ENCODE results near the gene C19orf53. TPM values are rescaled to one million over a fixed set of nuclear protein-coding genes. Genes with fewer than 3 reads are reported as not detected.

Gene C19orf53
- total and polyA plus RNA-seq, 10 of the 15 experiments (the other 5 are each of a cell fraction or from before 2014, with no cell fraction given), result 109 to 449 (median 218) TPM

DNA sequence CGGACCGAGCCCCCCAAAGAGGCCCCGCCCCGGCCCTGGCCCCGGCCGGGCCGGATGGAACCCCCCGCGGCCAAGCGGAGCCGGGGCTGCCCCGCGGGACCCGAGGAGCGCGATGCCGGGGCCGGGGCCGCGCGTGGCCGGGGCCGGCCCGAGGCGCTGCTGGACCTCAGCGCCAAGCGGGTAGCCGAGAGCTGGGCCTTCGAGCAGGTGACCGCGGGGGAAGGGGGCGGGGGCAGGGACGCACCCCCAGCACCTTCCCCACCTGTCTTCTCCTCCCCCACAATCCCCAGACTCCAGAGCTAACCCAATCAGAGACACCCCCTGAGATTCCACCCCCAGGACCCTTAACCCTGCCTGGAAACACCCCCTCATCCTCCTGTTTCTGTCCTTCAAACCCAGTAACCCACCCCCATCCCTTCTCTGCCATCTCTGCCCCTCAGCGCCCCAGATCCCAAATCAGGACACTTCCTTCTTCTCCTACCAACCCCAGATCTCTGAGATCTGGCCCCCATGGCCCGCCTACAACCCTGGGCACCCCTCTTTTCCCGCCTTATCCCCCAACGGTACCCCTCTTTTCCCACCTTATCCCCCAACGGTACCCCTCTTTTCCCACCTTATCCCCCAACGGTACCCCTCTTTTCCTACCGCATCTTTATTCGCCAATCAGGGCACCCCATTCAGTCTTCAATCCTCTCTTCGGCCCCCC is 21.5 kb downstream of the C19orf53 start (continued):
- TF ChIP-seq, protein P1, sequence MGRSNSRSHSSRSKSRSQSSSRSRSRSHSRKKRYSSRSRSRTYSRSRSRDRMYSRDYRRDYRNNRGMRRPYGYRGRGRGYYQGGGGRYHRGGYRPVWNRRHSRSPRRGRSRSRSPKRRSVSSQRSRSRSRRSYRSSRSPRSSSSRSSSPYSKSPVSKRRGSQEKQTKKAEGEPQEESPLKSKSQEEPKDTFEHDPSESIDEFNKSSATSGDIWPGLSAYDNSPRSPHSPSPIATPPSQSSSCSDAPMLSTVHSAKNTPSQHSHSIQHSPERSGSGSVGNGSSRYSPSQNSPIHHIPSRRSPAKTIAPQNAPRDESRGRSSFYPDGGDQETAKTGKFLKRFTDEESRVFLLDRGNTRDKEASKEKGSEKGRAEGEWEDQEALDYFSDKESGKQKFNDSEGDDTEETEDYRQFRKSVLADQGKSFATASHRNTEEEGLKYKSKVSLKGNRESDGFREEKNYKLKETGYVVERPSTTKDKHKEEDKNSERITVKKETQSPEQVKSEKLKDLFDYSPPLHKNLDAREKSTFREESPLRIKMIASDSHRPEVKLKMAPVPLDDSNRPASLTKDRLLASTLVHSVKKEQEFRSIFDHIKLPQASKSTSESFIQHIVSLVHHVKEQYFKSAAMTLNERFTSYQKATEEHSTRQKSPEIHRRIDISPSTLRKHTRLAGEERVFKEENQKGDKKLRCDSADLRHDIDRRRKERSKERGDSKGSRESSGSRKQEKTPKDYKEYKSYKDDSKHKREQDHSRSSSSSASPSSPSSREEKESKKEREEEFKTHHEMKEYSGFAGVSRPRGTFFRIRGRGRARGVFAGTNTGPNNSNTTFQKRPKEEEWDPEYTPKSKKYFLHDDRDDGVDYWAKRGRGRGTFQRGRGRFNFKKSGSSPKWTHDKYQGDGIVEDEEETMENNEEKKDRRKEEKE (IDR thresholded peaks at IDR 0.05), result 0 out of 2 replicates have a peak, but pooled peaks have one; percentile 59
- TF ChIP-seq HCFC1 (IDR thresholded peaks at IDR 0.05; ENCODE audit: low read length) (no peak), TCF3 (IDR thresholded peaks at IDR 0.05; ENCODE audit: borderline replicate concordance, insufficient read depth, low read depth, low read length) (0 out of 2 replicates have a peak, but pooled peaks have one; percentile 38), CEBPB (IDR thresholded peaks at IDR 0.05; ENCODE audit: borderline replicate concordance in 1 of 2, low read depth in 2 of 2, low read length in 2 of 2) (no peak), SPI1 (IDR thresholded peaks at IDR 0.05; ENCODE audit: borderline replicate concordance, insufficient read depth, low read depth, low read length) (no peak), RB1 (IDR thresholded peaks at IDR 0.05; ENCODE audit: borderline replicate concordance) (no peak), POLR2AphosphoS2 (IDR thresholded peaks at IDR 0.05; ENCODE audit: low read depth, low read length) (no peak), CBX5 (IDR thresholded peaks at IDR 0.05; ENCODE audit: low read depth) (no peak), TCF12 (IDR thresholded peaks at IDR 0.05; ENCODE audit: low read depth, low read length) (0 out of 2 replicates have a peak, but pooled peaks have one; percentile 46), ZNF217 (IDR thresholded peaks at IDR 0.05) (peak; percentile 73), FOXK2 (IDR thresholded peaks at IDR 0.05) (no peak)
- TF ChIP-seq, protein P2, sequence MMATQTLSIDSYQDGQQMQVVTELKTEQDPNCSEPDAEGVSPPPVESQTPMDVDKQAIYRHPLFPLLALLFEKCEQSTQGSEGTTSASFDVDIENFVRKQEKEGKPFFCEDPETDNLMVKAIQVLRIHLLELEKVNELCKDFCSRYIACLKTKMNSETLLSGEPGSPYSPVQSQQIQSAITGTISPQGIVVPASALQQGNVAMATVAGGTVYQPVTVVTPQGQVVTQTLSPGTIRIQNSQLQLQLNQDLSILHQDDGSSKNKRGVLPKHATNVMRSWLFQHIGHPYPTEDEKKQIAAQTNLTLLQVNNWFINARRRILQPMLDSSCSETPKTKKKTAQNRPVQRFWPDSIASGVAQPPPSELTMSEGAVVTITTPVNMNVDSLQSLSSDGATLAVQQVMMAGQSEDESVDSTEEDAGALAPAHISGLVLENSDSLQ (IDR thresholded peaks at IDR 0.05), result no peak
- TF ChIP-seq, protein P3, sequence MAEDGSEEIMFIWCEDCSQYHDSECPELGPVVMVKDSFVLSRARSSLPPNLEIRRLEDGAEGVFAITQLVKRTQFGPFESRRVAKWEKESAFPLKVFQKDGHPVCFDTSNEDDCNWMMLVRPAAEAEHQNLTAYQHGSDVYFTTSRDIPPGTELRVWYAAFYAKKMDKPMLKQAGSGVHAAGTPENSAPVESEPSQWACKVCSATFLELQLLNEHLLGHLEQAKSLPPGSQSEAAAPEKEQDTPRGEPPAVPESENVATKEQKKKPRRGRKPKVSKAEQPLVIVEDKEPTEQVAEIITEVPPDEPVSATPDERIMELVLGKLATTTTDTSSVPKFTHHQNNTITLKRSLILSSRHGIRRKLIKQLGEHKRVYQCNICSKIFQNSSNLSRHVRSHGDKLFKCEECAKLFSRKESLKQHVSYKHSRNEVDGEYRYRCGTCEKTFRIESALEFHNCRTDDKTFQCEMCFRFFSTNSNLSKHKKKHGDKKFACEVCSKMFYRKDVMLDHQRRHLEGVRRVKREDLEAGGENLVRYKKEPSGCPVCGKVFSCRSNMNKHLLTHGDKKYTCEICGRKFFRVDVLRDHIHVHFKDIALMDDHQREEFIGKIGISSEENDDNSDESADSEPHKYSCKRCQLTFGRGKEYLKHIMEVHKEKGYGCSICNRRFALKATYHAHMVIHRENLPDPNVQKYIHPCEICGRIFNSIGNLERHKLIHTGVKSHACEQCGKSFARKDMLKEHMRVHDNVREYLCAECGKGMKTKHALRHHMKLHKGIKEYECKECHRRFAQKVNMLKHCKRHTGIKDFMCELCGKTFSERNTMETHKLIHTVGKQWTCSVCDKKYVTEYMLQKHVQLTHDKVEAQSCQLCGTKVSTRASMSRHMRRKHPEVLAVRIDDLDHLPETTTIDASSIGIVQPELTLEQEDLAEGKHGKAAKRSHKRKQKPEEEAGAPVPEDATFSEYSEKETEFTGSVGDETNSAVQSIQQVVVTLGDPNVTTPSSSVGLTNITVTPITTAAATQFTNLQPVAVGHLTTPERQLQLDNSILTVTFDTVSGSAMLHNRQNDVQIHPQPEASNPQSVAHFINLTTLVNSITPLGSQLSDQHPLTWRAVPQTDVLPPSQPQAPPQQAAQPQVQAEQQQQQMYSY (CRISPR knock-in tag; IDR thresholded peaks at IDR 0.05), result no peak
- TF ChIP-seq, protein P4, sequence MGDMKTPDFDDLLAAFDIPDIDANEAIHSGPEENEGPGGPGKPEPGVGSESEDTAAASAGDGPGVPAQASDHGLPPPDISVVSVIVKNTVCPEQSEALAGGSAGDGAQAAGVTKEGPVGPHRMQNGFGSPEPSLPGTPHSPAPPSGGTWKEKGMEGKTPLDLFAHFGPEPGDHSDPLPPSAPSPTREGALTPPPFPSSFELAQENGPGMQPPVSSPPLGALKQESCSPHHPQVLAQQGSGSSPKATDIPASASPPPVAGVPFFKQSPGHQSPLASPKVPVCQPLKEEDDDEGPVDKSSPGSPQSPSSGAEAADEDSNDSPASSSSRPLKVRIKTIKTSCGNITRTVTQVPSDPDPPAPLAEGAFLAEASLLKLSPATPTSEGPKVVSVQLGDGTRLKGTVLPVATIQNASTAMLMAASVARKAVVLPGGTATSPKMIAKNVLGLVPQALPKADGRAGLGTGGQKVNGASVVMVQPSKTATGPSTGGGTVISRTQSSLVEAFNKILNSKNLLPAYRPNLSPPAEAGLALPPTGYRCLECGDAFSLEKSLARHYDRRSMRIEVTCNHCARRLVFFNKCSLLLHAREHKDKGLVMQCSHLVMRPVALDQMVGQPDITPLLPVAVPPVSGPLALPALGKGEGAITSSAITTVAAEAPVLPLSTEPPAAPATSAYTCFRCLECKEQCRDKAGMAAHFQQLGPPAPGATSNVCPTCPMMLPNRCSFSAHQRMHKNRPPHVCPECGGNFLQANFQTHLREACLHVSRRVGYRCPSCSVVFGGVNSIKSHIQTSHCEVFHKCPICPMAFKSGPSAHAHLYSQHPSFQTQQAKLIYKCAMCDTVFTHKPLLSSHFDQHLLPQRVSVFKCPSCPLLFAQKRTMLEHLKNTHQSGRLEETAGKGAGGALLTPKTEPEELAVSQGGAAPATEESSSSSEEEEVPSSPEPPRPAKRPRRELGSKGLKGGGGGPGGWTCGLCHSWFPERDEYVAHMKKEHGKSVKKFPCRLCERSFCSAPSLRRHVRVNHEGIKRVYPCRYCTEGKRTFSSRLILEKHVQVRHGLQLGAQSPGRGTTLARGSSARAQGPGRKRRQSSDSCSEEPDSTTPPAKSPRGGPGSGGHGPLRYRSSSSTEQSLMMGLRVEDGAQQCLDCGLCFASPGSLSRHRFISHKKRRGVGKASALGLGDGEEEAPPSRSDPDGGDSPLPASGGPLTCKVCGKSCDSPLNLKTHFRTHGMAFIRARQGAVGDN (IDR thresholded peaks at IDR 0.05), result 0 out of 2 replicates have a peak, but pooled peaks have one; percentile 36
- TF ChIP-seq, protein P5, sequence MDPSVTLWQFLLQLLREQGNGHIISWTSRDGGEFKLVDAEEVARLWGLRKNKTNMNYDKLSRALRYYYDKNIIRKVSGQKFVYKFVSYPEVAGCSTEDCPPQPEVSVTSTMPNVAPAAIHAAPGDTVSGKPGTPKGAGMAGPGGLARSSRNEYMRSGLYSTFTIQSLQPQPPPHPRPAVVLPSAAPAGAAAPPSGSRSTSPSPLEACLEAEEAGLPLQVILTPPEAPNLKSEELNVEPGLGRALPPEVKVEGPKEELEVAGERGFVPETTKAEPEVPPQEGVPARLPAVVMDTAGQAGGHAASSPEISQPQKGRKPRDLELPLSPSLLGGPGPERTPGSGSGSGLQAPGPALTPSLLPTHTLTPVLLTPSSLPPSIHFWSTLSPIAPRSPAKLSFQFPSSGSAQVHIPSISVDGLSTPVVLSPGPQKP (IDR thresholded peaks at IDR 0.05; ENCODE audit: low read depth, low read length), result no peak

Measured in GM12878 (cell line).